GM18861 (cell line): ENCODE results near the gene TMPRSS6.

Experiments used
- ATAC-seq: cut with Tn5 transposase; IDR thresholded peaks from one replicate; pipeline ENCODE4 v1.9.1; 2021; ENCODE audit not compliant: unreplicated experiment

Gene TMPRSS6

GRCh38 chr22:37109242-37109917 is at the start of gene TMPRSS6:
Gene TMPRSS6 (minus strand): TSS chr22:37109713. CDS start chr22:37103417, 6,296 bp downstream.
- no peak for ATAC-seq

DNA sequence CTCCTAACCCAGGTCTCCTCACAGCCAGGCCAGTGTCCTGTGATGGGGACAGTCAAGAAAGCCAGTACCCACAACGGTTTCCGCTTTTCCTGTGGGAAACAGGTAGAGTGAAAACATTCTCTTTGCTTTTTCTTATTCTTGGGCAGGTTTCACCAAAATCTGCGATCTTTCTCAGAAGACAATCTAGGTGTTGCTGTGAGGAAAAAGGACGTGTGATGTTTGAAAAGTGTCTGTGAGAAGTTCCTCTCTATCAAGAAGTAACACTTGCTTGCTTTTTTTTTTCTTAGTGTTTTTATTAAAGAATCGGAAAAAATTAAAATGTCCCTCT is 49.4 kb upstream of the TMPRSS6 start:
- ATAC-seq = no peak

GRCh38 chr22:37157516-37158285 is 48.2 kb upstream of the TMPRSS6 start:
- no peak for ATAC-seq

- ATAC-seq = no peak
These were observed 47.3 kb upstream of the TMPRSS6 start for GRCh38 chr22:37156686-37157435.

DNA sequence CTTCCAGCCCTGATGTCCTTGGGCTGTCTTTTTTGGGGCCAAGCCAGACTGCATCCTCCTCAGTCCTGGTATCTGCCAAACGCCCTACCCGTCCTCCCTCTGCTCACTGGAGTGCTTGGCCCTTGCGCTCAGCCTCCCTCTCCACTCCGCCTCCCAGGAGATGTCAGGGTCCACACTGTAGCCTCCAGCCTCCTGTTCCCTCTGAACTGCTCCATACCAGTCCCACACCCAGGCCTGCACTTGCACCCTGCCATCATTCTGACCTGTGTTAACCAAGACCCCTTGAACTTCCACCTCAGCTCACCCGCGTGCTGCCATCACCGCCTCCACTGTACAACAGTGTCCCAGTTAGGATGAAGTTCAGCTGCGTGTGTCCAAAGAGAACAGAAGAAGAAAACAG is 46.5 kb upstream of the TMPRSS6 start:
- no peak for ATAC-seq

DNA sequence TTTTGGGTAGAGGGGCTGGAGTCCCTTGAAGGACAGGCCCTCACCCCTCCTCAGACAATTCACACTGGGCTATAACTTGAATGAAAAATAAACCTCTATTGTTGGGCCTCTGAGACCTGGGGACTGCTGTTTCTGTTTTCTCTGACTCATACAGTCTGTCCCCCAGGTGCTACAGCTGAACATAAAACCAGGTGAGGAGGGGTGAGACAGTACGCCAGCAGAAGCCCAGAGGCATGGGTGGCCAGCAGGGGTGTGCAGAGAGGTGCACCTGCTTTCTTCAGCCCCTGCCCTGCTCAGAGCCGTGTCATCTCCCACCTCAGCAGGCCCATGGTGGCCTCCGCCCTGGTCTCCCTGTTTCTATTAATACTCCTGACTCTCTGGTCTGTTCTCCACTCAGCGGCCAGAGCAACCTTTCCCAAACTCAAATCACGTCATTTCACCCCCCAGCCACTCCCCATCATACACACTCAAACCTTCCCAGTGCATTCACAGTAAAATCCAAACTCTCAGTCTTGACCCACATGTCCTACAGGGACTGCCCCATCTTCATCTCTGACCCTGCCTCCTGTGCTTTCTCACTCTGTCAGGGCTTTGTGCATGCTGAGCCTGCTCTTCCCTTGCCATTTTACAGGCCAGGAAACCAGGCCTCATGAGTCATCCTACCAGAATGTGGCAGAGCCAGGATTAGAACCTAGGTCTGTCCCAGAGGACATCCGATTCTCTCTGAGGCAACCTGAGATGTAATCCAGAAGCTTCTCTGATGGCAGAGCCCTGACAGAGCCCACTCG is 45.6 kb upstream of the TMPRSS6 start:
- no peak for ATAC-seq

DNA sequence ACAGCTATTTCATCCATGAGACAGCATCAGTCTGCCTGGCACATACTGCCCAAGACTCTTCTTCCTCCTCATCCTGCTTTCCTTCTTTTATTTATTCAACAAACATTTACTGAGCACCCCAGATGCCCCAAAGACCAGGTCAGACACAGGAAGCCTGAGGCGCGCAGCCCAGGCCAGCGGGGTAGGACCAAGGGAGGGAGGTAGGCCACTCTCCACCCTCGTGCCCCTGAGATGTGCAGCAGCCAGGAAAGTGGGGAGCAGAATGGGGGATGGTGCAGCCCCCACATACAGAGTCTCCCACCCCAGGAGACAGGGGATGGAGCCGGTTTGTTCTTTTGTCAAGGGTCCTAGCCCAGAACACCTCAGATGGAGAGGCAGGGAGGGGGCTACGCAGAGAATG is 44.4 kb upstream of the TMPRSS6 start:
- ATAC-seq = no peak

DNA sequence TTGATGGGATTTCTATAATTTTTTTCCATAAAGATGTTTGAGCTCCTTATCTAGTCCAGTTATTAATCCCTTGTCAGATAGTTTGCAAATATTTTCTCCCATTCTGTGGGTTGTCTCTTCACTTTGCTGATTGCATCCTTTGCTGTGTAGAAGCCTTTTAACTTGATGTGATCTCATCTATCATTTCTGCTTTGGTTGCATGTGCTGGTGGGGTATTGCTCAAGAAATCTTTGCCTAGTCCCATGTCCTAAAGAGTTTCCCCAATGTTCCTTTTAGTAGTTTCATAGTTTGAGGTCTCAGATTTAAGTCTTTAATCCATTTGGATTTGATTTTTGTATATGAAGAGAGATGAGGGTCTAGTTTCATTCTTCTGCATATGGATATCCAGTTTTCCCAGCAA is 41.9 kb upstream of the TMPRSS6 start:
- ATAC-seq = no peak

- ATAC-seq = no peak
These were observed 41.2 kb upstream of the TMPRSS6 start for GRCh38 chr22:37150701-37151100.

- ATAC-seq = no peak
These were observed 39.5 kb upstream of the TMPRSS6 start for GRCh38 chr22:37148742-37149665.

GRCh38 chr22:37148031-37148651 is 38.6 kb upstream of the TMPRSS6 start:
- no peak for ATAC-seq

DNA sequence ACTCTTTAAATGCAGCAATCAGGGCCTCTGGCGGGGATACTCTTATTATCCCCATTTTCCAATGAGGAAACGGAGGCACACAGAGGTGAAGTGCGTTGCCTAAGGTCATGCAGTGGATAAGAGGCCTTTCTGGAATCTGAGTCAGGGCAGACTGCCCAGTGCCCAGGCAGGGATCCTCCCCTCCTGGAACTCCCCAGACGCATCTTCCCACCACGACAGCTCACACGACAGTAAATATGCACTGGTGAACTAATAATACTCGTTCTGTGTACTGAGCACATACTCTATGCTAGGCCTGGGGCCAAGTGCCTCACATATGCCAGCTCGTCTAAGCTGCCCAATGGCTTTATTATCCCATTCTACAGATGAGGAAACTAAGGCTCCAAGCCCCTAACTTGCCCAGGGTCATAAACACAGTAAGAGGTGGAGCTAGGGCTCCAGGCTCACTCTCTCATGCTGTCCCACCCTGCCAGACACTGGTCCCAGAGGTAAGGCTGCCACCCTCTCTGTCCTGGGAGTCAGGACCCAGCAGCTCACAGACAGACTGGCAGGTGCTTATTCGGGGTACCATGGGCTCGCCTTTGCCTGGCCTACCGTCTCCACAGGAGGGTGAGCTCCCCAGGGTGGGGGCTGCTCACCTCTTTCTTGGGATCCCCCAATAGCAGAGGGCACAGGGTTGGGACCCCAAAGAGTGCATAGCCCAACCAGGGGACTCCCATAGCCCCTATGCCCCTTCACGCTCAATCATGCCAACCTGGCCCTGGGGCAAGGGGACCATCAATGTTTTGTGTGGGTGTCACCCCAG is 37.9 kb upstream of the TMPRSS6 start:
- no peak for ATAC-seq

DNA sequence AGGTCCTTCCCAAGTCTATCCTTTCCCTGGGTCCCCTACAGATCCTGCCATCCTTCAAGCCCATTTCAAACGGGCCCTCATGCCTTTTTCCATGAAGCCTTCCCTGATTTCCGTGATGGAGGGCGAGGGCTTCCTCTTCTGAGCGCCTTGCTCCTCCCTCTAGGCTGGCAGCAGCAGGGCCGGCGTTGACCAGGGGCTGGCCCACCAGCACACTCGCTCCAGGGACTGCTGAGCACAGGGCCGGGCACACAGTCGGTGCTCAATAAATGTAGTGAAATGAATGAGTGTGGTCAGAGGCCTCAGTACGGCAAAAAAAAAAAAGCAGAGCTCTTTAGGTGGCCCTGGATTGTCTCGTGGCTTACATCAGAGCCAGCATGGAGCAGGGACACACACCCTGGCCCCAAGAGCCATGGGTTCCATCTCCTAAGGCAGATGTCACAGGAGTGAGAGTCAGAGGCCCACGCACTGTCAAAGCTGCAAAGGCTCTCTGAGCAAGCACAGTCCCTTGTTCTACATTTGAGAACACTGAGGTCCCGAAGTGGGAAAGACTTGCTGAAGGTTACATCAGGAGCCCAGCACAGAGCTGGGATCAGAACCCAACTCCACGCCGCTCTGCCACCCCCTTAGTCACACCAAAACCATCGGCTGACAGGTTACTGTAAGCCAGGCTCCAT is 37.1 kb upstream of the TMPRSS6 start:
- ATAC-seq = no peak

DNA sequence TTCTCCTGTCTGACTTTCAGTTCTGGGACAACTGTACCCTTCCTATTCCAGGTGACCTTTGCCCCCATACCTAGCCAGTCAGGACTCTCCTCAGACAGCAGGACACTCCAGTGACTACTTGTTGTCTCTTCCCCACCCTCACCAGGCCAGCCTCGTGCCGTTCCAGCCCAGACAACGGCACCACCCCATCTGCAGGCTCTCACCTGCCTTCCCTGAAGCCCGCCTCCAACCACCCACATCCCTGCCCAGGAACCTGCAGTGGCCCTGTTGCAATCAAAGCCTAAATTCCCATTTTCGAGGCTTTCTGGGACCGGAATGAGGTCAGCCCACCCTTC is 36.5 kb upstream of the TMPRSS6 start:
- ATAC-seq = no peak

DNA sequence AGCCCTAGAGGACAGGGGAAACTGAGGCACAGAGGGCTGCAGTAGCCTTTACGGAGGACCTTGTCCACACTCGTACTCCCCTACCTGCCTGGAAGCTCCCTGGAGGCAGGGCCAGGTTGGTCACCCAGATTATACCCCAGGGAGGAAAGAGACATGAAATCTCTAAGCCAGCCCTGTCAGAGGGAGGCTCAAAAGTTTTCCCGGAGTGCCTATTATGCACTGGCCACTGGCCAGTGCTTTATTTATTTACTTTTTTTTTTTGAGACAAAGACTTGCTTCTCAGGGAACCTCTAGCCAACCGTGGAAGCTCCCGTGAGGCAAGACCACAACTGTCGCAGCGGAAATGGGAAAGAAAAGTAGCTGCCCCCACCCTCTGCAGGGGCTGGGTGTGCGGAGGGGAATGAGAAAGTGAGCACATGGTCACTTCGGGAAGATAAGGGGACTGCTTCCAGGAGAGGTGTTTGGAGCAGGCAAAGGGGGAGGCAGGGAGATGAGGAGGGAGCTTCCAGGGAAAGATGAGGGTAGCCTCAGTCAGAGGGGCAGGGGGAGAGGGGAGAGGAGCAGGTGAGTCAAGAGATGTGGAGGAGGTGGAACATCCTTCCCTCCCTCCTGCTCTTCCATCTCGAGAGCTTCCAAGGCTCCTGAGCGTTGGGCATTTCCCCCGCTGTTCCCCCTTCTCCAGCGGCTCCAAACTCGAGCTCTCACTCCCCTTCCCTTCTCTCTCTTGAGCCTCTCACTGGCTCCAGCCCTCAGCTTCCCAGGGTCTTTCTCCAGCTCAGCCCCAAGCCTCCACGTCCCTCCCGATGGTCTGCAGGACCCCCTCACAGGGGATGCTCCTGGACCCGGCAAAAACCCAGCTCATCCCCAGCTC is 35.9 kb upstream of the TMPRSS6 start:
- no peak for ATAC-seq

DNA sequence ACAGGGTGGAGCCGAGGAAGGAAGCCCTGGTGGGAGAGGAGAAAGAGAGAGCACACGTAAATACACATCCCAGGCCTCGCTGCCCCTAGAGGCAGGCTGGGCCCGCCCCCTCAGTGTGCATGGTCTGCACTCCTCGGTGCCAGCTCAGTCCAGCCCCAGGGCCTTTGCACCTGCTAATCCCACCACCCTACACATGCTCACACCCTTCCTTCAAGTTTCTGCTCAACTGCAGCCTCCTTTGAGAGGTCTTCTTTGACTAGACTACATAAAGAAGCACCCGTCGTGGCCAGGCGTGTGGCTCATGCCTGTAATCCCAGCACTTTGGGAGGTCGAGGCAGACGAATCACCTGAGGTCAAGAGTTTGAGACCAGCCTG is 34.7 kb upstream of the TMPRSS6 start:
- no peak for ATAC-seq

DNA sequence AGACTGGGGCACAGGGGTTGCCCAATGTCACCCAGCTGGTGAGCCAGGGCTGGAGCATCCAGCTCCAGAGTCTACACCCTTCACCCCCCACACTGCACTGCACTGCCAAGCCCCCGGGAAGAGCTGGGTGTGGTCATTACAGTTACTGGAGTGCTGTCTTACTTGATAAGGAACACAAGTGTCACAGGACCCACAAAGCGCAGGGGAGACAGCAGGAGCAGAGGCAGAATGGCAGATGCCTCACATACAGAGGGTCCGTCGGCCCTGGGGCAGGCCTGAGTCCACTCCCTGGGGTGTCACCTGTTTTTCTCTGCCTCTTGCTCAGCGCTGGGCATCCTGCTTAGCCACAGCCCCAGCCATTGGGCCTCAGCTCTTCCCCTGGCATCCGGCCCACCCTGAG is 32.5 kb upstream of the TMPRSS6 start:
- ATAC-seq = no peak

DNA sequence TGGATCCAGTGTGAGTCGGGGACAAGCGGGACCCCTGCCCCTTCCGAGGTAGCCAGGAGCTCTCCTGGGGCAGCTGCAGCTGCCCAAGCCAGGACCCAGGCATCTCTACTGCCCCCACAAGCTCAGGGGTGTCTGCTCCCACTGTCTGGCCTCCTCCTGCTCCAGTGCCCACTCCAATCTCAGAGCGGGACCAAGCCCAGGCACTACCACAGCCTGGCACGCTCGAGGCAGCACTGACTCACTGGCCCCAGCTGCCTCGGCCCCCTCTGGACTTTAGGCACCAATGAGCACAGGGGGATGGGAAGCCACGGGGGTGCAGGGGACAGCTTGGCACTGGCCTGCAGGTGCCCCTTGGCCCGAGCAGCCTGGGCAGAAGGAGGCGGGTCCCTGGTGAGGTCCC is 32.0 kb upstream of the TMPRSS6 start:
- no peak for ATAC-seq
